Adrenal gland (tissue), 5 donors: ENCODE measurements around the gene DIP2A.

ENCODE experiments used
- CTCF ChIP-seq, 6 experiments: fragments of 450-650 bp in 4 of 6; fragments of 200-600 bp in 2 of 6; sonication (generic) in 1 of 6; IDR thresholded peaks; 1 replicate in 5 of 6; 2 replicates in 1 of 6; pipeline versions ENCODE4 v1.5.1 to v1.8.0; 2016 to 2021; ENCODE audit warnings: antibody characterized with exemption in 6 of 6, mild to moderate bottlenecking in 2 of 6, moderate library complexity in 1 of 6
- POLR2A ChIP-seq, 2 donors: fragments of 450-650 bp; IDR thresholded peaks; one replicate each; pipeline ENCODE4 v1.6.1; 2017; ENCODE audit warnings: antibody characterized with exemption in 2 of 2, mild to moderate bottlenecking in 2 of 2, moderate library complexity in 1 of 2
- donor health status: DM: no; HTN: no; CAD: no.

GRCh38 chr21:46517361-46517760, 58.7 kb downstream of the DIP2A start:
- TF ChIP-seq POLR2A (IDR thresholded peaks at IDR 0.05) (no peak), CTCF (IDR thresholded peaks at IDR 0.05) (no peak)
